IMR-90 (cell line): ENCODE measurements around the gene CUEDC2. TPM values are rescaled to one million over a fixed set of nuclear protein-coding genes. Genes with fewer than 3 reads are reported as not detected.

ENCODE experiments used
- ATAC-seq: fragments of 200-7000 bp; cut with Tn5 transposase; 2 replicates; pipeline ENCODE4 v1.9.1; 2020; ENCODE audit warnings: low read depth, mild to moderate bottlenecking, moderate library complexity
- BruUV-seq: library from RNA; stranded (reverse); fragments of 400-500 nt; replicated peaks from 2 replicates; lab custom pipeline; 2021; lab: Mats Ljungman, UMichigan
- CTCF ChIA-PET: fragments of 300-600 bp; formaldehyde crosslinking; extraction: SDS; loops from one replicate; lab custom pipeline; 2021; ENCODE audit warnings: antibody characterized with exemption; lab: Yijun Ruan, JAX
- POLR2A ChIA-PET: fragments of 300-600 bp; sonication (Branson Sonifier 250); formaldehyde crosslinking; loops from one replicate; lab custom pipeline; 2022; ENCODE audit warnings: antibody characterized with exemption; ENCODE audit not compliant: unreplicated experiment; lab: Charles Lee
- DNase-seq: peaks from one replicate; pipeline ENCODE4 v3.0.0; 2013
- H2AFZ ChIP-seq: replicated peaks from 2 replicates; pipeline ENCODE3; 2013; ENCODE audit warnings: low read length, mild to moderate bottlenecking; ENCODE audit not compliant: poor library complexity
- H2AK5ac ChIP-seq: 2 replicates; pipeline ENCODE4 v1.6.1; 2013; ENCODE audit warnings: low read depth, low read length, inconsistent platforms
- H2AK9ac ChIP-seq: replicated peaks from 2 replicates; pipeline ENCODE3; 2013; ENCODE audit warnings: mild to moderate bottlenecking, low read depth, low read length, moderate library complexity; ENCODE audit not compliant: poor library complexity
- H2BK120ac ChIP-seq: 2 replicates; pipeline ENCODE4 v1.6.1; 2013; ENCODE audit warnings: low read depth, low read length, inconsistent platforms
- H2BK15ac ChIP-seq: 3 replicates; pipeline ENCODE4 v1.6.1; 2013; ENCODE audit warnings: low read depth, low read length, inconsistent platforms
- H2BK20ac ChIP-seq: 2 replicates; pipeline ENCODE4 v1.6.1; 2013; ENCODE audit warnings: low read depth, mild to moderate bottlenecking, inconsistent platforms, low read length, moderate library complexity
- H2BK5ac ChIP-seq: 2 replicates; pipeline ENCODE4 v1.6.1; 2013; ENCODE audit warnings: mild to moderate bottlenecking, low read depth, low read length, inconsistent platforms; ENCODE audit not compliant: poor library complexity, severe bottlenecking
- H3K14ac ChIP-seq: replicated peaks from 2 replicates; pipeline ENCODE4 v1.6.1; 2013; ENCODE audit warnings: low read depth, low read length, inconsistent platforms
- H3K18ac ChIP-seq: 2 replicates; pipeline ENCODE4 v1.6.1; 2013; ENCODE audit warnings: low read depth, low read length, control low read depth
- H3K23ac ChIP-seq: 2 replicates; pipeline ENCODE4 v1.6.1; 2013; ENCODE audit warnings: low read depth, low read length, inconsistent platforms
- H3K27ac ChIP-seq: 2 replicates; pipeline ENCODE4 v1.5.1; 2013; ENCODE audit warnings: mild to moderate bottlenecking, control low read depth, low read length; ENCODE audit not compliant: insufficient read depth
- H3K27me3 ChIP-seq: 2 replicates; pipeline ENCODE4 v1.6.1; 2013; ENCODE audit warnings: low read length; ENCODE audit not compliant: control insufficient read depth, insufficient read depth
- H3K36me3 ChIP-seq: 2 replicates; pipeline ENCODE4 v1.6.1; 2013; ENCODE audit warnings: low read length, mixed read lengths; ENCODE audit not compliant: control insufficient read depth, insufficient read depth
- H3K4ac ChIP-seq: 2 replicates; pipeline ENCODE4 v1.6.1; 2013; ENCODE audit warnings: low read depth, low read length, inconsistent platforms
- H3K4me1 ChIP-seq: 2 replicates; pipeline ENCODE4 v1.6.1; 2013; ENCODE audit warnings: low read length, mixed read lengths; ENCODE audit not compliant: control insufficient read depth, insufficient read depth
- H3K4me2 ChIP-seq: 2 replicates; pipeline ENCODE4 v1.6.1; 2013; ENCODE audit warnings: low read depth, mild to moderate bottlenecking, control low read depth, low read length, moderate library complexity
- H3K4me3 ChIP-seq: 2 replicates; pipeline ENCODE4 v1.5.1; 2013; ENCODE audit warnings: low read depth, mild to moderate bottlenecking, control low read depth, low read length, moderate library complexity; ENCODE audit not compliant: insufficient read depth
- H3K56ac ChIP-seq: 2 replicates; pipeline ENCODE4 v1.6.1; 2013; ENCODE audit warnings: low read length, inconsistent platforms; ENCODE audit not compliant: insufficient read depth; ENCODE audit errors: extremely low read depth
- H3K79me1 ChIP-seq, 2 experiments: 2 replicates each; pipeline ENCODE4 v1.6.1; 2013; ENCODE audit warnings: low read length in 2 of 2, inconsistent platforms in 1 of 2, low read depth in 1 of 2
- H3K9ac ChIP-seq: 2 replicates; pipeline ENCODE4 v1.6.1; 2013; ENCODE audit warnings: low read depth, low read length, control low read depth
- H3K9me1 ChIP-seq: 2 replicates; pipeline ENCODE4 v1.6.1; 2013; ENCODE audit warnings: low read length, inconsistent platforms; ENCODE audit not compliant: insufficient read depth
- H3K9me3 ChIP-seq: 2 replicates; pipeline ENCODE4 v1.6.1; 2013; ENCODE audit warnings: low read length; ENCODE audit not compliant: control insufficient read depth, insufficient read depth
- H4K20me1 ChIP-seq: 2 replicates; pipeline ENCODE4 v1.6.1; 2013; ENCODE audit warnings: low read length, inconsistent platforms; ENCODE audit not compliant: insufficient read depth
- H4K5ac ChIP-seq: 2 replicates; pipeline ENCODE4 v1.6.1; 2013; ENCODE audit warnings: mild to moderate bottlenecking, low read depth, low read length, control low read depth
- H4K8ac ChIP-seq, 2 experiments: 2 replicates each; pipeline ENCODE4 v1.6.1; 2013; ENCODE audit warnings: low read depth in 2 of 2, low read length in 2 of 2, control low read depth in 1 of 2, inconsistent platforms in 1 of 2
- H4K91ac ChIP-seq: 2 replicates; pipeline ENCODE4 v1.6.1; 2013; ENCODE audit warnings: low read depth, low read length, inconsistent platforms; ENCODE audit not compliant: insufficient read depth
- FOS ChIP-seq: fragments of 150-350 bp; IDR thresholded peaks from 2 replicates; pipeline ENCODE4 v1.6.1; 2016; ENCODE audit warnings: low read depth, low read length
- MAFK ChIP-seq: IDR thresholded peaks from 2 replicates; pipeline ENCODE4 v1.6.1; 2012; ENCODE audit warnings: low read depth, low read length, improper control_type of control experiment
- MAZ ChIP-seq: IDR thresholded peaks from 2 replicates; pipeline ENCODE4 v1.6.1; 2012; ENCODE audit warnings: low read depth, mild to moderate bottlenecking, low read length, improper control_type of control experiment, moderate library complexity, borderline replicate concordance
- RCOR1 ChIP-seq: IDR thresholded peaks from 2 replicates; pipeline ENCODE4 v1.6.1; 2012; ENCODE audit warnings: mild to moderate bottlenecking, low read length, improper control_type of control experiment; ENCODE audit not compliant: insufficient replicate concordance
- RFX5 ChIP-seq: IDR thresholded peaks from 2 replicates; pipeline ENCODE4 v1.8.0; 2012; ENCODE audit warnings: low read depth, mild to moderate bottlenecking, low read length, moderate library complexity
- SMC3 ChIP-seq: fragments of 150-350 bp; IDR thresholded peaks from 2 replicates; pipeline ENCODE4 v1.6.1; 2016; ENCODE audit warnings: low read depth, mild to moderate bottlenecking, antibody characterized with exemption, low read length, moderate library complexity
- WGBS, 2 experiments: methylation state at CpG; one replicate each; pipeline versions ENCODE4 v1.1.5 to v1.1.7; 2013; ENCODE audit warnings: missing lambda C conversion rate in 2 of 2; ENCODE audit not compliant: insufficient read length in 1 of 2; ENCODE audit errors: extremely low coverage in 2 of 2; 5-methylcytosine and 5-hydroxymethylcytosine counted together
- dilution Hi-C: fragments of 300-500 bp; cut with HindIII; formaldehyde crosslinking; loops from one replicate; pipeline ENCODE4 v1.14.3; 2018; ENCODE audit warnings: low sequenced_read_pairs; ENCODE audit not compliant: unreplicated experiment
- in situ Hi-C: fragments of 300-500 bp; cut with MboI; formaldehyde crosslinking; loops from 3 replicates; pipeline ENCODE4 v1.14.3; 2019; ENCODE audit warnings: low sequenced_read_pairs, inconsistent platforms, mixed read lengths
- intact Hi-C: fragments of 100-400 bp; cut with micrococcal nuclease; formaldehyde crosslinking; loops from 2 replicates; pipeline ENCODE4 v1.10.0; 2022
- polyA plus RNA-seq, 3 experiments: library from polyadenylated mRNA; depleted of rRNA; stranded (reverse); fragments of >200 nt; gene quantifications; 2 replicates each; pipeline ENCODE4 v1.2.3, GENCODE V29; 2012; ENCODE audit warnings: low replicate concordance in 1 of 3
- total RNA-seq: library from RNA; depleted of rRNA; stranded (reverse); fragments of >200 nt; gene quantifications from 2 replicates; pipeline ENCODE4 v1.2.3, GENCODE V29; 2012
- TF ChIP-seq, protein P1 (sequence below): conservative IDR thresholded peaks from 2 replicates; pipeline ENCODE4 v1.5.1; 2012; ENCODE audit warnings: mild to moderate bottlenecking, low read depth, low read length, improper control_type of control experiment

The CUEDC2 gene
- total and polyA plus RNA-seq, 2 of the 4 experiments (the other 2 are of a cell fraction): 55.7 to 84.9 TPM

DNA sequence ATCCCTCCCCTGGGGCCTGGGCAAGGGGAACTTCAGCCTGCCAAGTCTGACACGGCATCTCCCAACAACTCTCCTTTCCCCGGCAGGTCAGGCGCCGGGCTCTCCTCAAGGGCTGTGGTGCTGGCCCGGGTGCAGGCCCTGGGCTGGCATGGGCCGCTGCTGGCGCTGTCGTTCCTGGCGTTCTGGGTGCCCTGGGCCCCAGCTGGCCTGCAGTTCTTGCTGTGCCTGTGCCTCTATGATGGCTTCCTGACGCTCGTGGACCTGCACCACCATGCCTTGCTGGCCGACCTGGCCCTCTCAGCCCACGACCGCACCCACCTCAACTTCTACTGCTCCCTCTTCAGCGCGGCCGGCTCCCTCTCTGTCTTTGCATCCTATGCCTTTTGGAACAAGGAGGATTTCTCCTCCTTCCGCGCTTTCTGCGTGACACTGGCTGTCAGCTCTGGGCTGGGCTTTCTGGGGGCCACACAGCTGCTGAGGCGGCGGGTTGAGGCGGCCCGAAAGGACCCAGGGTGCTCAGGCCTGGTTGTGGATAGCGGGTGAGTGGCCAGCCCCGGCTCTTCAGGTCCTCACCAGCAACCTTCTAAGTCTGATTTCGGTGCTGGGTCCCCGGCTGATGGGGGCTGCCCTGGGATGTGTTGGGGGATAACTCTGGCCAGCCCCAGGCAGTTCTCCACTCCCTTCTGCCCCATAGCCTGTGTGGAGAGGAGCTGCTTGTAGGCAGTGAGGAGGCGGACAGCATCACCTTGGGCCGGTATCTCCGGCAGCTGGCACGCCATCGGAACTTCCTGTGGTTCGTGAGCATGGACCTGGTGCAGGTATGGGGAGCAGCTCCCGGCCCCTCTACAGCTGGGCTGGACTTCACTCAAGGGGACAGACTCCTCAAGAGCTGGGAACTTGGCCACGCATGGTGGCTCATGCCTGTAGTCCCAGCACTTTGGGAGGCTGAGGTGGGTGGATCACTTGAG, 38.5 kb upstream of the CUEDC2 start:
- H2AK5ac ChIP-seq: no peak overlapping the region
- WGBS, 2 experiments: 86% methylated on average over 9 of the region's 36 CpGs; no CpG with 5 or more reads in 1 of the 2 experiments
- intact Hi-C loops: no loop called here

More for the DNA sequence above, 38.5 kb upstream of the CUEDC2 start:
- DNase-seq (no peak), ATAC-seq (no peak)
- Histone ChIP-seq H4K5ac (no peak overlapping the region), H2BK120ac (no peak overlapping the region), H3K4me2 (no peak overlapping the region), H3K79me1 (no peaks in the 10 kb centered on the region), H2AK9ac (no peak overlapping the region), H3K36me3 (no peaks in the 10 kb centered on the region), H3K23ac (no peak overlapping the region), H4K8ac (no peak overlapping the region), H3K56ac (no peak overlapping the region), H3K9me3 (no peaks in the 10 kb centered on the region), H3K18ac (no peak overlapping the region), H3K9me1 (no peaks in the 10 kb centered on the region), H4K20me1 (no peaks in the 10 kb centered on the region), H3K27ac (no peak overlapping the region), H2BK5ac (no peak overlapping the region), H4K91ac (no peak overlapping the region), H3K4me1 (no peaks in the 10 kb centered on the region), H3K9ac (no peak overlapping the region), H2BK20ac (no peak overlapping the region), H3K4me3 (no peak overlapping the region), H3K27me3 (no peaks in the 10 kb centered on the region; the same call in 1 of the 2 replicates), H3K14ac (no peak overlapping the region), H2AFZ (no peak overlapping the region), H2BK15ac (no peak overlapping the region), H3K4ac (no peak overlapping the region)
- ChIA-PET CTCF (no interaction called here), POLR2A (no interaction called here)
- BruUV-seq: no TSS peak
- in situ Hi-C loops (no loop called here), dilution Hi-C loops (no loop called here)
- TF ChIP-seq RCOR1: no peak
- TF ChIP-seq FOS: no peak
- TF ChIP-seq RFX5: no peak
- TF ChIP-seq SMC3: no peak
- no peak for TF ChIP-seq MAZ
- TF ChIP-seq MAFK: no peak
- TF ChIP-seq, protein P1, sequence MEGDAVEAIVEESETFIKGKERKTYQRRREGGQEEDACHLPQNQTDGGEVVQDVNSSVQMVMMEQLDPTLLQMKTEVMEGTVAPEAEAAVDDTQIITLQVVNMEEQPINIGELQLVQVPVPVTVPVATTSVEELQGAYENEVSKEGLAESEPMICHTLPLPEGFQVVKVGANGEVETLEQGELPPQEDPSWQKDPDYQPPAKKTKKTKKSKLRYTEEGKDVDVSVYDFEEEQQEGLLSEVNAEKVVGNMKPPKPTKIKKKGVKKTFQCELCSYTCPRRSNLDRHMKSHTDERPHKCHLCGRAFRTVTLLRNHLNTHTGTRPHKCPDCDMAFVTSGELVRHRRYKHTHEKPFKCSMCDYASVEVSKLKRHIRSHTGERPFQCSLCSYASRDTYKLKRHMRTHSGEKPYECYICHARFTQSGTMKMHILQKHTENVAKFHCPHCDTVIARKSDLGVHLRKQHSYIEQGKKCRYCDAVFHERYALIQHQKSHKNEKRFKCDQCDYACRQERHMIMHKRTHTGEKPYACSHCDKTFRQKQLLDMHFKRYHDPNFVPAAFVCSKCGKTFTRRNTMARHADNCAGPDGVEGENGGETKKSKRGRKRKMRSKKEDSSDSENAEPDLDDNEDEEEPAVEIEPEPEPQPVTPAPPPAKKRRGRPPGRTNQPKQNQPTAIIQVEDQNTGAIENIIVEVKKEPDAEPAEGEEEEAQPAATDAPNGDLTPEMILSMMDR: no peak
